SJSA1 (cell line): ENCODE measurements around the gene PHF2. TPM values are rescaled to one million over a fixed set of nuclear protein-coding genes. Genes with fewer than 3 reads are reported as not detected.

Source experiments
- DNase-seq, 2 experiments: peaks; one replicate each; pipeline ENCODE4 v3.0.0-alpha.2; 2015 to 2020; ENCODE audit warnings: low spot score in 2 of 2, low read depth in 1 of 2
- H3K27ac ChIP-seq: fragments of 250-450 bp; sonication (Bioruptor Pico); 2 replicates; pipeline ENCODE4 v1.5.1; 2020; ENCODE audit warnings: mild to moderate bottlenecking, moderate library complexity
- H3K27me3 ChIP-seq: fragments of 250-450 bp; sonication (Bioruptor Pico); replicated peaks from 2 replicates; pipeline ENCODE4 v1.5.1; 2020; ENCODE audit warnings: mild to moderate bottlenecking, moderate library complexity
- H3K36me3 ChIP-seq: fragments of 250-450 bp; sonication (Bioruptor Pico); 2 replicates; pipeline ENCODE4 v1.5.1; 2020; ENCODE audit warnings: mild to moderate bottlenecking
- H3K4me1 ChIP-seq: fragments of 250-450 bp; sonication (Bioruptor Pico); replicated peaks from 2 replicates; pipeline ENCODE4 v1.6.1; 2021; ENCODE audit warnings: mild to moderate bottlenecking
- H3K4me3 ChIP-seq: fragments of 250-450 bp; sonication (Bioruptor Pico); 2 replicates; pipeline ENCODE4 v1.5.1; 2020; ENCODE audit warnings: mild to moderate bottlenecking
- H3K9me3 ChIP-seq: fragments of 250-450 bp; sonication (Bioruptor Pico); replicated peaks from 2 replicates; pipeline ENCODE4 v1.5.1; 2020; ENCODE audit warnings: mild to moderate bottlenecking
- total RNA-seq: library from RNA; depleted of rRNA; stranded (reverse); fragments of >200 nt; shearing (Covaris generic); gene quantifications from 2 replicates; pipeline ENCODE4 v1.2.3, GENCODE V29; 2014

PHF2 gene
- total RNA-seq, 1 experiment from 2014 or later = 19.9 TPM

GRCh38 chr9:93595461-93595860 is 19.1 kb downstream of the PHF2 start:
- no peak for DNase-seq
- no peaks in the 10 kb centered on the region for H3K9me3 ChIP-seq
- H3K4me1 ChIP-seq = peaks cover 22% of the 10 kb centered on the region
- no peak overlapping the region for H3K27ac ChIP-seq
- no peak overlapping the region for H3K4me3 ChIP-seq
- no peaks in the 10 kb centered on the region for H3K27me3 ChIP-seq
- H3K36me3 ChIP-seq = no peaks in the 10 kb centered on the region

- peaks cover 24% of the 10 kb centered on the region for H3K4me1 ChIP-seq
These were observed 19.5 kb downstream of the PHF2 start for GRCh38 chr9:93595861-93596365.

DNA sequence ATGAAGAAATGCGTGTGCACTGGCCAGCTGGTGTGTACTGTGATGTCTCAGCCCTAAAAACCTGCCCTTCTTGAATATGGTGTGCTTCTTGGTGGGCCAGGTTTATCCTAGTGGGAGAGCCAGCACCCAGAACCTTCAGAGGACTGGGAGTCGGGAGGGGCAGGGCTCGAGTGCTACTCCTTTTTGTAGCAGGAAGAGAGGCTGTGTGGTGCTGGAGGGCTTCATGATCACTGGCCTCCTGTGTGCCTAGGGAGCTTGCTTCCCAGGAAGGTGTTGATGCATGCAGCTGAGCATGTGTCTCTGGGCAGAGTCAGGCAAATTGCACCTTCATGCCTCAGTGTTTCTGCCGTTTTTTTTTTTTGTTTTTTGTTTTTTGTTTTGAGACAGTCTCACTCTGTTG is 20.0 kb downstream of the PHF2 start:
- no peak overlapping the region for H3K27ac ChIP-seq
- no peaks in the 10 kb centered on the region for H3K9me3 ChIP-seq
- no peaks in the 10 kb centered on the region for H3K36me3 ChIP-seq
- peaks cover 24% of the 10 kb centered on the region for H3K4me1 ChIP-seq
- H3K27me3 ChIP-seq = no peaks in the 10 kb centered on the region
- H3K4me3 ChIP-seq = no peak overlapping the region
- peak in 1 of 2 experiments; percentile 18 for DNase-seq

More at GRCh38 chr9:93595861-93596365, 19.5 kb downstream of the PHF2 start:
- H3K9me3 ChIP-seq = no peaks in the 10 kb centered on the region
- peak in 1 of 2 experiments; percentile 8 for DNase-seq
- no peak overlapping the region for H3K27ac ChIP-seq
- H3K27me3 ChIP-seq = no peaks in the 10 kb centered on the region
- H3K36me3 ChIP-seq = no peaks in the 10 kb centered on the region
- H3K4me3 ChIP-seq = no peak overlapping the region

DNA sequence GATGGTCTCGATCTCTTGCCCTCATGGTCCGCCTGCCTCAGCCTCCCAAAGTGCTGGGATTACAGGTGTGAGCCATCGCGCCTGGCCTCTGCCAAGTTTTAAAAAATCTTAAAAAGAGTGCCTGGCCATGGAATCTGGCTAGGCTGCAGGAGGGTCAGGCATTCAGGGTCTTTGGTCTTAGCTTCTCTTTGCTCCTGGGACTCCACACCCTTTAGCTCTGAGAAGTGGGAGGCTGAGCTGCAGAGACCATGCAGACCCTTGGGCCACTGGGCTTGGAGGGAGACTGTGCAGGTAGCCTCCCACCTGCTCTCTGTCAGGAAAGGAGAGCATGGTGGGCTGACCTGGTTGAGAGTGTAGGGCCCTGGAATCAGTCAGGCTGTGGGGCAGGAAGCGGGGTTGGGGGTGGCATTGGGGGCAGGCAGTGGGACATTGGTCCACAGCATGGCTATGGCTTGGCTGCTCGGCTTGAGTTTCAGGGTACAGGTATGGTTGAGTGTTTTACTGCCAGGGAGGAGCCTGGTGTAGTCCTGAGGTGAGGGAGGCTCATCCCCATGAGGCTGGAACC is 20.8 kb downstream of the PHF2 start:
- Histone ChIP-seq H3K9me3 (no peaks in the 10 kb centered on the region), H3K27me3 (no peaks in the 10 kb centered on the region), H3K4me1 (peaks cover 24% of the 10 kb centered on the region), H3K27ac (no peak overlapping the region), H3K4me3 (no peak overlapping the region), H3K36me3 (no peaks in the 10 kb centered on the region)
- DNase-seq = peak in 1 of 2 experiments; percentile 22

- H3K4me1 ChIP-seq = peaks cover 24% of the 10 kb centered on the region
- DNase-seq = peak in 1 of 2 experiments; percentile 25
- no peaks in the 10 kb centered on the region for H3K36me3 ChIP-seq
- no peak overlapping the region for H3K4me3 ChIP-seq
- 0 out of 2 replicates have a peak overlapping the region, but pooled peaks have one; percentile 24 for H3K27ac ChIP-seq
- no peaks in the 10 kb centered on the region for H3K27me3 ChIP-seq
- H3K9me3 ChIP-seq = no peaks in the 10 kb centered on the region
These were observed 21.7 kb downstream of the PHF2 start for GRCh38 chr9:93597871-93598646.

DNA sequence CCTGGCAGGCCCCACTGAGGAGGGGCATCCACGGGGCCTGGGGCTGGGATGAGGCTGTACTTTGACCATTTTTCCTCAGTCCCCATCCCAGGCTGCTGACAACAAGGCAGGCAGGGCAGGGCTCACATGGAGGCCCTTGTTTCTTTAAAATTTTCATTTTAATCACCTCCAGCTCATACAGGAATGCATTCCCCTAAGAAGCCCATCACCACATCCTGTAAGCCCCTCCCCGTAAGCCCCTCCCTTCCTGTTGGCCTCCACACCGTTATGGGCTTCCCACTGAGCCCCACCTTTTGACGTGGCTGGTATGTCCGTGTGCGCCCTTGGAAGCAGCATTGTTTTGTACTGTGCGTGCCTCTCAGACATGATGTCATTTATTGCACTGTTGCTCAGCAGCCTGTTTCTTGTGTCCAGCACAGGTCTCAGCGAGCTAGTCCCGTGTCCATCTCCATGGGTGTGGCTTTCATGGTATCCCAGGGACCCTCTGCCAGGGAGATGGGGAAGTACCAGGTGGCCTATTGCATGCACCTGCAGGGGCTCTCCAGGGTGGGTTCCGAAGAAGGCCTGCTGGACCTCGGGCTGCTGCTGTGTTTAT is 22.4 kb downstream of the PHF2 start:
- DNase-seq = peak; percentile 8 to 42
- Histone ChIP-seq H3K4me1 (peaks cover 24% of the 10 kb centered on the region), H3K27ac (0 out of 2 replicates have a peak overlapping the region, but pooled peaks have one; percentile 24), H3K36me3 (no peaks in the 10 kb centered on the region), H3K27me3 (no peaks in the 10 kb centered on the region), H3K4me3 (no peak overlapping the region), H3K9me3 (no peaks in the 10 kb centered on the region)

DNA sequence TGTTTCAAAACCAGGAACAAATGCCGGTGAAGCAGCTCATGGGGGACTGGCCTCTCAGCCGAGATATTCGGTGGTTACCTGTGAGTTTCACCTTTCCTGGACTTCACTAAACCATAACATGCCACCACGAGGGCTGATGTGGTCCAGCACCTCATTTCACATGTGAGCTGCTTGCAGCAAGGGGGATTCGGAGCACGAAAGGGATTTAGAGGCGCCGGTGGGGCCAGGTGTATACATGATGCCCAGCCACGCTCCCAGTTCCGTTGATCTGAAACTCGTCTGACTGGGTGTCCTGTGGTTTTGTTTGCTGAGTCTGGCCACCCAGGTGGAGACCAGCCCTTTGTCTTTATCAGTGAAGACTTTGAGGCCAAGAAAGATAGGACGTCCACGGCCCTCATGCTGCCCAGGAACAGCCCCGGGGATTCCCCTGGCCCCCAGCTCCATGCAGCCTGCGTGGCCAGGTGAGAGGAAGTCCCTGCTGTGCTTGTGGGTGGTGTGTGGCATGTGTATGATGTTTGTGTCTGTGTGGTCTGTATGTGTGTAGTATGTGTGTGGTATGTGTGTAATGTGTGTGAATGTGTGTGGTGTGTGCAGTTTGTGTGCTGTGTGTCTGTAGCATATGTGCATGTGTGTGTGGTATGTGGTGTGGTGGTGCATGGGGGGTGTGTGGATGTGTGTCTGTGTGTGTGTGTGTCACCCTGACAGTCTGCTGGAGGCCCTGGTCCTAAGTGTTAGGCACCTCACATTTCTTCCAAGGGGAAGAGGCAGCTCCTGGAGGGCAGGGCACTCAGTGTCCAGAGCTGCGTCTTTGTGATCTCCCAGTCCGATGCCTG is 23.4 kb downstream of the PHF2 start:
- H3K36me3 ChIP-seq = no peaks in the 10 kb centered on the region
- no peak overlapping the region for H3K4me3 ChIP-seq
- H3K4me1 ChIP-seq = peaks cover 24% of the 10 kb centered on the region
- H3K27me3 ChIP-seq = no peaks in the 10 kb centered on the region
- H3K9me3 ChIP-seq = no peaks in the 10 kb centered on the region
- H3K27ac ChIP-seq = 0 out of 2 replicates have a peak overlapping the region, but pooled peaks have one; percentile 8
- DNase-seq = peak in 1 of 2 experiments; percentile 12

- Histone ChIP-seq H3K4me3 (no peak overlapping the region), H3K27me3 (no peaks in the 10 kb centered on the region), H3K4me1 (peaks cover 24% of the 10 kb centered on the region), H3K36me3 (no peaks in the 10 kb centered on the region), H3K9me3 (no peaks in the 10 kb centered on the region), H3K27ac (no peak overlapping the region)
- DNase-seq = no peak
These were observed 24.1 kb downstream of the PHF2 start for GRCh38 chr9:93600504-93600903.

GRCh38 chr9:93601063-93601462 is 24.7 kb downstream of the PHF2 start:
- H3K4me3 ChIP-seq = no peak overlapping the region
- no peaks in the 10 kb centered on the region for H3K9me3 ChIP-seq
- no peak for DNase-seq
- H3K36me3 ChIP-seq = no peaks in the 10 kb centered on the region
- no peak overlapping the region for H3K27ac ChIP-seq
- H3K4me1 ChIP-seq = peaks cover 24% of the 10 kb centered on the region
- no peaks in the 10 kb centered on the region for H3K27me3 ChIP-seq

DNA sequence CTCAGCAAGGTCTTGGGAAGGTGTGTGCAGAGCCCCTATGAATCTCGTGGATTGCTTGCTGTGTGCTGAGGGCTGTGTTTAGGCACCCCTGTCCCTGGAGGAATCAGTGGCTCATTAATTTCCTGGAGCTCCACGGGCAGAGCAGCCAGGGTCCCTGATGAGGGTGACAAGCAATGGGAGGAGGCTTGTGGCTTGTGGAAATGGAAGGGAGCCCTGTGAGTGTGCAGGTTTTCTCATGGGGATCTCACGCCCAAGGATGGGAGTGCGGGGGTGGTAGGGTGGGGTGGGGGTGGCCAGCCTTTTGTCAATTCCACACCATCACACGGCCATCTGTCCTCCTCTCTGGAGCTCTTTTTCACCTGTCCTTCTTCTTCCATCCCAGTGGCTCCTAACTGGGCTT is 25.3 kb downstream of the PHF2 start:
- DNase-seq = no peak
- no peaks in the 10 kb centered on the region for H3K9me3 ChIP-seq
- no peak overlapping the region for H3K27ac ChIP-seq
- H3K36me3 ChIP-seq = no peaks in the 10 kb centered on the region
- no peak overlapping the region for H3K4me3 ChIP-seq
- no peaks in the 10 kb centered on the region for H3K27me3 ChIP-seq
- peaks cover 24% of the 10 kb centered on the region for H3K4me1 ChIP-seq

DNA sequence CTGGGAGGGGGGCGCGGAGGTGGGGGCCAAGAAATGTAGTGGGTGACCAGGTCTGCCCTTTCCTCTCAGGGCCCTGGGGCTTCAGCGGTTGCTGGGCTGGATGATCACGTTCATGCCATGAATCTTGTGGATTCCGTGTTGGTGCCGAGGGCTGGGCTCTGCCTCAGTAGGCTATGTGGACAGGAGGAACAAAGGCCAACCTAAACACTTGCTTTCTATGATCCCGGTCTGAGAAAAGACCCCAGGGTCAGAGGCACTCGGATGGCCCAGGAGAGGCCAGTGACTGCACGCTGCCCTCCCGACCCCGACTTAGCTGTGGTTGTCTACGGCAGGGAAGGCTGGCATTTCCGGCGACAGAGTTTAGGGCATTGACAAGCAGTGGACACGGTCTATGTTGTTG is 26.6 kb downstream of the PHF2 start:
- no peaks in the 10 kb centered on the region for H3K9me3 ChIP-seq
- H3K4me3 ChIP-seq = no peak overlapping the region
- no peaks in the 10 kb centered on the region for H3K36me3 ChIP-seq
- peaks cover 24% of the 10 kb centered on the region for H3K4me1 ChIP-seq
- no peak for DNase-seq
- H3K27me3 ChIP-seq = no peaks in the 10 kb centered on the region
- no peak overlapping the region for H3K27ac ChIP-seq

DNA sequence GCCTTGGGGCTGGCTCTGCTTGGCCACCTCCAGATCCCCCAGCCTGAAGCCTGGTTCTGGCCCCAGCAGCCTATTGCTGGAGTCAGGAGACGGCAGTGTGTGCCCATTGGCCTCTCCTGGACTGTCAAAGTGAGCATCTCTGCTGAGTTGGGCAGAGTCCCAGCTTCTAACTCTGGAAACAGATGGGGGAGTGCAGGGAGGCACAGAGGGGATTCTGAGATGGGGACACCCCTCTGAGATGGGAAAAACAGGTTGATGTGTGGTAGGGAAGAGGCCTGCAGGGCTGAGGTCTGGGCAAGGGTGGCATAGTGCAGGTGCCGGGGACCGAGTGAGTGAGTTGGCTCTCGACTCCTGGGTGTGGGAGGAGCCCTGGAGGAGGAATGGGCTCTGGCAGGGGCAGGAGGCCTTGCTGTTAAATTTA is 27.5 kb downstream of the PHF2 start:
- H3K27me3 ChIP-seq = no peaks in the 10 kb centered on the region
- DNase-seq = no peak
- H3K4me3 ChIP-seq = no peak overlapping the region
- H3K9me3 ChIP-seq = no peaks in the 10 kb centered on the region
- H3K36me3 ChIP-seq = no peaks in the 10 kb centered on the region
- no peak overlapping the region for H3K27ac ChIP-seq
- H3K4me1 ChIP-seq = peaks cover 18% of the 10 kb centered on the region

DNA sequence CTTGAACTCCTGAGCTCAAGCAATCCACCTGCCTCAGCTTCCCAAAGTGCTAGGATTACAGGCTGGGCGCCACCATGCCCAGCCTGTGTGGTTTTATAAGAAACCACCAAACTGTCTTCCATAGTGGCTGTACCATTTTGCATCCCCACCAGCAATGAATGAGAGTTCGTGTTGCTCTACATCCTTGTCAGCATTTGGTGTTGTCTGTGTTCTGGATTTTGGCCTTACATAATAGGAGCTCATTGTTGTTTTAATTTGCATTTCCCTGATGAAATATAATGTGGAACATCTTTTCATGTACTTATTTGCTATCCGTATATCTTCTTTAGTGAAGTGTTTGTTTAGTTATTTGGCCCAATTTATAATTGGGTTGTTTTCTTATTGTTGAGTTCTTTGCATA is 29.8 kb downstream of the PHF2 start:
- Histone ChIP-seq H3K4me1 (no peaks in the 10 kb centered on the region), H3K9me3 (no peaks in the 10 kb centered on the region), H3K4me3 (no peak overlapping the region), H3K27ac (no peak overlapping the region), H3K27me3 (no peaks in the 10 kb centered on the region), H3K36me3 (no peaks in the 10 kb centered on the region)
- no peak for DNase-seq
